ENCODE results near the gene ZNRF1. TPM values are rescaled to one million over a fixed set of nuclear protein-coding genes. Genes with fewer than 3 reads are reported as not detected.
A peak's percentile ranks its signal among the peaks of the same experiment; 100 is the strongest.

ZNRF1 gene
- total and polyA plus RNA-seq, 2 of the 13 experiments (the other 11 are each of a cell fraction or from before 2014, with no cell fraction given), result 43.9 to 58.7 TPM

DNA sequence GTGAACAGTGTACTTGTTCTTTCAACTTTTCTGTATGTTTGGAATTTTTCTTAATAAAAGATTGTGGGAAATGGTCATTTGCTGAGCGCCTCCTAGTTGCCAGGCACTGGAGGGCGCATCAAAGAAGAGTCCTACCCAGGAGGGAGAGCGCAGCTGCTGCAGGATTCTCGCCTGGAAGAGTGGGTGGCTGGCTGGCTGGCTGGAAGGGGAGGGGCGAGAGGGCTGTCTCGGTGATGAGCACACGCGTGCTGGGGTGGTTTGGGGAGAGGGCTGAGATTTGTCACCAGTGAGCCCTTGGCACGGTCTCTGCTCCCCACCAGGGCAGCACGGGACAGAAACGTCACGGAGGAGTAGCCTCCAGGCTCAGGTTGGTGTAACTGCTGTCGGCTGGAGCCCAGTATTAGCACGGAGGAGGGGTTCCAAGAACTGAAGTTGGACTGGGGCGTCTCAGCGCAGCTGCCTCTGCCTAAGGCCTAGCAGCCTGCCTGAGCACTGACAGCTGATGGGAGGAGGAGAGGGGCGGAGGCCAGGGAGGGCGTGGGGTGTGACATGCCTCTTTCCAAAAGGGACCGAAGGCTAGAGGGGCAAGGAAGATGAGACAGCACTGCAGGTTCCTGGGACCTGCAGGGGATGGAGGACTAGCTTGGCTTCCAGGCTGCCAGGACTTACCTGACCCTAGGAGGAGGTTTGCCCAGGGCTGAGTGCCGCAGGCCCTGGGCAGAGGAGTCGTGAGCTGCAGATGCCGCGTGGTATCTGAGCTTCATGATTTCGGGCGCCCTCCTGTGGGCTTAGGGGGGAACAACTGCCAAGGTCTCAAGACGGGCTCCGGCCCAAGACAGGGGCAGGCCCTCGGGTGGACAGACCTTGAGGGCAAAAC, 112.1 kb downstream of the ZNRF1 start (continued):
- TF ChIP-seq, protein P1, sequence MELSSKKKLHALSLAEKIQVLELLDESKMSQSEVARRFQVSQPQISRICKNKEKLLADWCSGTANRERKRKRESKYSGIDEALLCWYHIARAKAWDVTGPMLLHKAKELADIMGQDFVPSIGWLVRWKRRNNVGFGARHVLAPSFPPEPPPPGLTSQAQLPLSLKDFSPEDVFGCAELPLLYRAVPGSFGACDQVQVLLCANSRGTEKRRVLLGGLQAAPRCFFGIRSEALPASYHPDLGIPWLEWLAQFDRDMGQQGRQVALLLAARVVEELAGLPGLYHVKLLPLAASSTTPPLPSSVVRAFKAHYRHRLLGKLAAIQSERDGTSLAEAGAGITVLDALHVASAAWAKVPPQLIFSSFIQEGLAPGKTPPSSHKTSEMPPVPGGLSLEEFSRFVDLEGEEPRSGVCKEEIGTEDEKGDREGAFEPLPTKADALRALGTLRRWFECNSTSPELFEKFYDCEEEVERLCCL (CRISPR knock-in tag; IDR thresholded peaks at IDR 0.05; ENCODE audit: borderline replicate concordance), result peak; percentile 52; the same call in 1 of the 2 replicates
- TF ChIP-seq ZNF253 (CRISPR knock-in tag; IDR thresholded peaks at IDR 0.05; ENCODE audit: borderline replicate concordance) (no peak), HOXA3 (CRISPR knock-in tag; IDR thresholded peaks at IDR 0.05) (peak; percentile 74), RXRB (CRISPR knock-in tag; IDR thresholded peaks at IDR 0.05; ENCODE audit: borderline replicate concordance) (no peak), MEIS2 (CRISPR knock-in tag; IDR thresholded peaks at IDR 0.05) (peak; percentile 64; the same call in 1 of the 2 replicates), NCOA5 (CRISPR knock-in tag; IDR thresholded peaks at IDR 0.05) (no peak), NONO (IDR thresholded peaks at IDR 0.05) (no peak), NONO (CRISPR knock-in tag; conservative IDR thresholded peaks at IDR 0.05) (no peak; the same call in 1 of the 2 replicates), GFI1 (CRISPR knock-in tag; IDR thresholded peaks at IDR 0.05; ENCODE audit: borderline replicate concordance) (peak; percentile 57), HNRNPL (IDR thresholded peaks at IDR 0.05; ENCODE audit: low read depth, low read length) (peak; percentile 94), SOX5 (CRISPR knock-in tag; IDR thresholded peaks at IDR 0.05; ENCODE audit: borderline replicate concordance) (peak; percentile 24; the same call in 1 of the 2 replicates), NPAS2 (CRISPR knock-in tag; IDR thresholded peaks at IDR 0.05; ENCODE audit: borderline replicate concordance) (no peak)
- TF ChIP-seq, protein P2, sequence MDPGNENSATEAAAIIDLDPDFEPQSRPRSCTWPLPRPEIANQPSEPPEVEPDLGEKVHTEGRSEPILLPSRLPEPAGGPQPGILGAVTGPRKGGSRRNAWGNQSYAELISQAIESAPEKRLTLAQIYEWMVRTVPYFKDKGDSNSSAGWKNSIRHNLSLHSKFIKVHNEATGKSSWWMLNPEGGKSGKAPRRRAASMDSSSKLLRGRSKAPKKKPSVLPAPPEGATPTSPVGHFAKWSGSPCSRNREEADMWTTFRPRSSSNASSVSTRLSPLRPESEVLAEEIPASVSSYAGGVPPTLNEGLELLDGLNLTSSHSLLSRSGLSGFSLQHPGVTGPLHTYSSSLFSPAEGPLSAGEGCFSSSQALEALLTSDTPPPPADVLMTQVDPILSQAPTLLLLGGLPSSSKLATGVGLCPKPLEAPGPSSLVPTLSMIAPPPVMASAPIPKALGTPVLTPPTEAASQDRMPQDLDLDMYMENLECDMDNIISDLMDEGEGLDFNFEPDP (CRISPR knock-in tag; conservative IDR thresholded peaks at IDR 0.05), result no peak
- TF ChIP-seq, protein P3, sequence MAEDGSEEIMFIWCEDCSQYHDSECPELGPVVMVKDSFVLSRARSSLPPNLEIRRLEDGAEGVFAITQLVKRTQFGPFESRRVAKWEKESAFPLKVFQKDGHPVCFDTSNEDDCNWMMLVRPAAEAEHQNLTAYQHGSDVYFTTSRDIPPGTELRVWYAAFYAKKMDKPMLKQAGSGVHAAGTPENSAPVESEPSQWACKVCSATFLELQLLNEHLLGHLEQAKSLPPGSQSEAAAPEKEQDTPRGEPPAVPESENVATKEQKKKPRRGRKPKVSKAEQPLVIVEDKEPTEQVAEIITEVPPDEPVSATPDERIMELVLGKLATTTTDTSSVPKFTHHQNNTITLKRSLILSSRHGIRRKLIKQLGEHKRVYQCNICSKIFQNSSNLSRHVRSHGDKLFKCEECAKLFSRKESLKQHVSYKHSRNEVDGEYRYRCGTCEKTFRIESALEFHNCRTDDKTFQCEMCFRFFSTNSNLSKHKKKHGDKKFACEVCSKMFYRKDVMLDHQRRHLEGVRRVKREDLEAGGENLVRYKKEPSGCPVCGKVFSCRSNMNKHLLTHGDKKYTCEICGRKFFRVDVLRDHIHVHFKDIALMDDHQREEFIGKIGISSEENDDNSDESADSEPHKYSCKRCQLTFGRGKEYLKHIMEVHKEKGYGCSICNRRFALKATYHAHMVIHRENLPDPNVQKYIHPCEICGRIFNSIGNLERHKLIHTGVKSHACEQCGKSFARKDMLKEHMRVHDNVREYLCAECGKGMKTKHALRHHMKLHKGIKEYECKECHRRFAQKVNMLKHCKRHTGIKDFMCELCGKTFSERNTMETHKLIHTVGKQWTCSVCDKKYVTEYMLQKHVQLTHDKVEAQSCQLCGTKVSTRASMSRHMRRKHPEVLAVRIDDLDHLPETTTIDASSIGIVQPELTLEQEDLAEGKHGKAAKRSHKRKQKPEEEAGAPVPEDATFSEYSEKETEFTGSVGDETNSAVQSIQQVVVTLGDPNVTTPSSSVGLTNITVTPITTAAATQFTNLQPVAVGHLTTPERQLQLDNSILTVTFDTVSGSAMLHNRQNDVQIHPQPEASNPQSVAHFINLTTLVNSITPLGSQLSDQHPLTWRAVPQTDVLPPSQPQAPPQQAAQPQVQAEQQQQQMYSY (CRISPR knock-in tag; IDR thresholded peaks at IDR 0.05), result no peak

Data from HepG2 (cell line).